ENCODE measurements around the gene RHOD.

The RHOD gene

GRCh38 chr11:67119585-67120391 is 63.1 kb downstream of the RHOD start:
- Histone ChIP-seq H2BK12ac (ENCODE audit: low read length) (no peak overlapping the region), H2AFZ (ENCODE audit: low read length) (peak overlapping the region; percentile 93), H4K91ac (ENCODE audit: low read depth, low read length, poor library complexity) (no peak overlapping the region), H3K4ac (ENCODE audit: low read length) (no peak overlapping the region), H3K27me3 (ENCODE audit: control insufficient read depth in 3 of 3, insufficient read depth in 3 of 3, low read depth in 1 of 3, low read length in 3 of 3) (no peaks in the 10 kb centered on the region), H3K4me2 (ENCODE audit: insufficient read depth, low read length, poor library complexity, severe bottlenecking) (peak overlapping the region; percentile 63), H3K9ac (ENCODE audit: low read depth, low read length, poor library complexity) (peak overlapping the region; percentile 96), H3K14ac (ENCODE audit: low read length) (peak overlapping the region; percentile 92), H3K18ac (ENCODE audit: low read length) (peak overlapping the region; percentile 99), H2BK120ac (ENCODE audit: low read depth, low read length) (no peak overlapping the region), H2BK15ac (ENCODE audit: low read length) (peak overlapping the region; percentile 98), H3K79me1 (ENCODE audit: low read depth, low read length) (peaks cover 8% of the 10 kb centered on the region), H2AK5ac (ENCODE audit: low read depth, low read length) (peak overlapping the region; percentile 94), H2BK5ac (ENCODE audit: low read length) (peak overlapping the region; percentile 93), H3K27ac (replicated peaks; ENCODE audit: low read length) (peak overlapping the region; percentile 92), H3K23ac (ENCODE audit: low read depth, low read length, poor library complexity) (no peak overlapping the region), H3K4me3 (ENCODE audit: low read length in 2 of 2) (peak overlapping the region; percentile 86 to 98), H3K36me3 (replicated peaks in 1 of 2; ENCODE audit: control insufficient read depth in 2 of 2, insufficient read depth in 2 of 2, low read length in 2 of 2) (peaks cover 2 to 20% of the 10 kb centered on the region in 2 donors), H3K4me1 (ENCODE audit: control insufficient read depth in 2 of 2, insufficient read depth in 1 of 2, low read depth in 1 of 2, low read length in 2 of 2) (peaks cover 3 to 11% of the 10 kb centered on the region in 2 donors), H4K8ac (ENCODE audit: low read depth, low read length) (no peak overlapping the region), H3K9me3 (replicated peaks in 1 of 2; ENCODE audit: control insufficient read depth in 2 of 2, insufficient read depth in 1 of 2, low read depth in 1 of 2, low read length in 2 of 2) (no peaks in the 10 kb centered on the region)
- DNase-seq (ENCODE audit: low spot score), result peak; percentile 11
- WGBS, 2 donors (ENCODE audit: extremely low coverage in 2 of 2, insufficient read length in 2 of 2, insufficient replicate concordance in 1 of 2), result no CpG with 5 or more reads among the region's 61 CpGs

- H3K18ac ChIP-seq (ENCODE audit: low read length), result no peak overlapping the region
- no peak overlapping the region for H3K27ac ChIP-seq (replicated peaks; ENCODE audit: low read length)
- peak overlapping the region; percentile 86 to 98 for H3K4me3 ChIP-seq (ENCODE audit: low read length in 2 of 2)
- no peak for DNase-seq (ENCODE audit: low spot score)
- H3K4ac ChIP-seq (ENCODE audit: low read length), result no peak overlapping the region
- H3K27me3 ChIP-seq (ENCODE audit: control insufficient read depth in 3 of 3, insufficient read depth in 3 of 3, low read depth in 1 of 3, low read length in 3 of 3), result no peaks in the 10 kb centered on the region
- no peak overlapping the region for H3K9ac ChIP-seq (ENCODE audit: low read depth, low read length, poor library complexity)
- H2BK120ac ChIP-seq (ENCODE audit: low read depth, low read length), result no peak overlapping the region
- H3K36me3 ChIP-seq (replicated peaks in 1 of 2; ENCODE audit: control insufficient read depth in 2 of 2, insufficient read depth in 2 of 2, low read length in 2 of 2), result peaks cover 2 to 24% of the 10 kb centered on the region in 2 donors
- H3K9me3 ChIP-seq (replicated peaks in 1 of 2; ENCODE audit: control insufficient read depth in 2 of 2, insufficient read depth in 1 of 2, low read depth in 1 of 2, low read length in 2 of 2), result no peaks in the 10 kb centered on the region
- no peak overlapping the region for H4K91ac ChIP-seq (ENCODE audit: low read depth, low read length, poor library complexity)
- no CpG with 5 or more reads among the region's 12 CpGs for WGBS, 2 donors (ENCODE audit: extremely low coverage in 2 of 2, insufficient read length in 2 of 2, insufficient replicate concordance in 1 of 2)
- H3K79me1 ChIP-seq (ENCODE audit: low read depth, low read length), result peaks cover 8% of the 10 kb centered on the region
- no peak overlapping the region for H4K8ac ChIP-seq (ENCODE audit: low read depth, low read length)
- no peak overlapping the region for H2BK15ac ChIP-seq (ENCODE audit: low read length)
- H2BK12ac ChIP-seq (ENCODE audit: low read length), result no peak overlapping the region
- H3K14ac ChIP-seq (ENCODE audit: low read length), result no peak overlapping the region
- peaks cover 3 to 11% of the 10 kb centered on the region in 2 donors for H3K4me1 ChIP-seq (ENCODE audit: control insufficient read depth in 2 of 2, insufficient read depth in 1 of 2, low read depth in 1 of 2, low read length in 2 of 2)
- H2AFZ ChIP-seq (ENCODE audit: low read length), result peak overlapping the region; percentile 93
- no peak overlapping the region for H2BK5ac ChIP-seq (ENCODE audit: low read length)
- H3K4me2 ChIP-seq (ENCODE audit: insufficient read depth, low read length, poor library complexity, severe bottlenecking), result peak overlapping the region; percentile 63
- H2AK5ac ChIP-seq (ENCODE audit: low read depth, low read length), result no peak overlapping the region
- no peak overlapping the region for H3K23ac ChIP-seq (ENCODE audit: low read depth, low read length, poor library complexity)
Measured at GRCh38 chr11:67120456-67120855, 63.8 kb downstream of the RHOD start.

- WGBS, 2 donors (ENCODE audit: extremely low coverage in 2 of 2, insufficient read length in 2 of 2, insufficient replicate concordance in 1 of 2), result no CpG with 5 or more reads among the region's 9 CpGs
- no peak overlapping the region for H4K8ac ChIP-seq (ENCODE audit: low read depth, low read length)
- no peaks in the 10 kb centered on the region for H3K27me3 ChIP-seq (ENCODE audit: control insufficient read depth in 3 of 3, insufficient read depth in 3 of 3, low read depth in 1 of 3, low read length in 3 of 3)
- no peak overlapping the region for H3K9ac ChIP-seq (ENCODE audit: low read depth, low read length, poor library complexity)
- peak overlapping the region; percentile 48 for H3K4me2 ChIP-seq (ENCODE audit: insufficient read depth, low read length, poor library complexity, severe bottlenecking)
- no peak overlapping the region for H3K23ac ChIP-seq (ENCODE audit: low read depth, low read length, poor library complexity)
- H2BK12ac ChIP-seq (ENCODE audit: low read length), result no peak overlapping the region
- no peak overlapping the region for H2BK15ac ChIP-seq (ENCODE audit: low read length)
- H3K27ac ChIP-seq (replicated peaks; ENCODE audit: low read length), result no peak overlapping the region
- H3K14ac ChIP-seq (ENCODE audit: low read length), result no peak overlapping the region
- H3K9me3 ChIP-seq (replicated peaks in 1 of 2; ENCODE audit: control insufficient read depth in 2 of 2, insufficient read depth in 1 of 2, low read depth in 1 of 2, low read length in 2 of 2), result no peaks in the 10 kb centered on the region
- no peak for DNase-seq (ENCODE audit: low spot score)
- no peak overlapping the region for H2BK5ac ChIP-seq (ENCODE audit: low read length)
- no peak overlapping the region for H4K91ac ChIP-seq (ENCODE audit: low read depth, low read length, poor library complexity)
- no peak overlapping the region for H2BK120ac ChIP-seq (ENCODE audit: low read depth, low read length)
- H3K4ac ChIP-seq (ENCODE audit: low read length), result no peak overlapping the region
- no peak overlapping the region for H2AFZ ChIP-seq (ENCODE audit: low read length)
- H3K4me1 ChIP-seq (ENCODE audit: control insufficient read depth in 2 of 2, insufficient read depth in 1 of 2, low read depth in 1 of 2, low read length in 2 of 2), result peaks cover 3 to 11% of the 10 kb centered on the region in 2 donors
- no peak overlapping the region for H3K18ac ChIP-seq (ENCODE audit: low read length)
- no peak overlapping the region for H2AK5ac ChIP-seq (ENCODE audit: low read depth, low read length)
- peak overlapping the region; percentile 86 to 98 for H3K4me3 ChIP-seq (ENCODE audit: low read length in 2 of 2)
- H3K36me3 ChIP-seq (replicated peaks in 1 of 2; ENCODE audit: control insufficient read depth in 2 of 2, insufficient read depth in 2 of 2, low read length in 2 of 2), result peaks cover 2 to 28% of the 10 kb centered on the region in 2 donors
- H3K79me1 ChIP-seq (ENCODE audit: low read depth, low read length), result peaks cover 8% of the 10 kb centered on the region
Measured at GRCh38 chr11:67120881-67121710, 64.4 kb downstream of the RHOD start.
